K562 (cell line): ENCODE results near the gene LY6G6C. TPM values are rescaled to one million over a fixed set of nuclear protein-coding genes. Genes with fewer than 3 reads are reported as not detected.

Experiments
- ATAC-seq: fragments of 200-7000 bp; cut with Tn5 transposase; 3 replicates; pipeline ENCODE4 v1.9.1; 2020; ENCODE audit warnings: moderate library complexity
- BruUV-seq: library from RNA; stranded (reverse); fragments of 400-500 nt; replicated peaks from 2 replicates; lab custom pipeline; 2021; lab: Mats Ljungman, UMichigan
- CTCF ChIA-PET: fragments of 300-600 bp; formaldehyde crosslinking; extraction: SDS; loops from one replicate; lab custom pipeline; 2021; ENCODE audit warnings: low intra/inter-chr PET ratio; lab: Yijun Ruan, JAX
- POLR2A ChIA-PET: fragments of 300-600, 350-650 bp; sonication (Branson Sonifier 250); formaldehyde crosslinking; extraction: SDS; loops from one replicate; lab custom pipeline; 2021; ENCODE audit warnings: antibody characterized with exemption, inconsistent platforms; lab: Yijun Ruan, JAX
- DNase-seq, 4 experiments: peaks; one replicate each; pipeline versions ENCODE4 v3.0.0 to v3.0.0-alpha.2; 2011 to 2018; ENCODE audit warnings: low spot score in 3 of 4, mixed read lengths in 3 of 4; ENCODE audit errors: extremely low read depth in 1 of 4
- FAIRE-seq: peaks from 2 replicates; lab custom pipeline; 2011; peaks lifted over from hg19 to GRCh38; lab: Jason Lieb, UNC
- H2AFZ ChIP-seq: 2 replicates; pipeline ENCODE4 v1.6.0; 2011; ENCODE audit warnings: low read depth, low read length, control low read depth, inconsistent platforms
- H3K27ac ChIP-seq: fragments of 200-600 bp; 3 replicates; pipeline ENCODE4 v1.8.0; 2011; ENCODE audit warnings: low read depth, mild to moderate bottlenecking, control low read depth, inconsistent platforms, low read length, moderate library complexity, mixed read lengths; ENCODE audit errors: extremely low read depth
- H3K27me3 ChIP-seq, 2 experiments: fragments of 300-600 bp in 1 of 2; 2 replicates in 1 of 2; 3 replicates in 1 of 2; pipeline versions ENCODE4 v1.6.0 to v1.8.0; 2011; ENCODE audit warnings: inconsistent platforms in 2 of 2, low read length in 2 of 2, mild to moderate bottlenecking in 1 of 2, mixed read lengths in 1 of 2, moderate library complexity in 1 of 2; ENCODE audit not compliant: control insufficient read depth in 2 of 2, insufficient read depth in 2 of 2
- H3K36me3 ChIP-seq: fragments of 300-600 bp; 3 replicates; pipeline ENCODE4 v1.8.0; 2011; ENCODE audit warnings: mild to moderate bottlenecking, low read length, inconsistent platforms; ENCODE audit not compliant: control insufficient read depth, insufficient read depth
- H3K4me1 ChIP-seq, 2 experiments: fragments of 200-600 bp in 1 of 2; replicated peaks in 1 of 2; 2 replicates in 1 of 2; 3 replicates in 1 of 2; pipeline versions ENCODE4 v1.5.1 to v1.8.0; 2011; ENCODE audit warnings: inconsistent platforms in 2 of 2, low read length in 2 of 2, mild to moderate bottlenecking in 1 of 2, mixed read lengths in 1 of 2, moderate library complexity in 1 of 2; ENCODE audit not compliant: control insufficient read depth in 2 of 2, insufficient read depth in 2 of 2
- H3K4me2 ChIP-seq: 2 replicates; pipeline ENCODE4 v1.6.1; 2011; ENCODE audit warnings: low read length, control low read depth, inconsistent platforms, mixed read lengths; ENCODE audit not compliant: insufficient read depth
- H3K4me3 ChIP-seq: fragments of 200-600 bp; sonication (generic), shearing (Covaris generic); 2 replicates; pipeline ENCODE4 v1.5.1; 2016; ENCODE audit warnings: control low read depth, inconsistent platforms
- H3K79me2 ChIP-seq: fragments of 200-600 bp; 3 replicates; pipeline ENCODE4 v1.8.0; 2011; ENCODE audit warnings: low read length, inconsistent platforms; ENCODE audit not compliant: control insufficient read depth, insufficient read depth
- H3K9ac ChIP-seq, 2 experiments: 2 replicates each; pipeline versions ENCODE4 v1.6.0 to v1.6.1; 2011; ENCODE audit warnings: low read depth in 2 of 2, low read length in 2 of 2, control low read depth in 1 of 2, inconsistent platforms in 1 of 2, mild to moderate bottlenecking in 1 of 2, mixed read lengths in 1 of 2; ENCODE audit not compliant: insufficient read depth in 1 of 2
- H3K9me1 ChIP-seq: one replicate; pipeline ENCODE4 v1.6.0; 2011; ENCODE audit warnings: inconsistent platforms, mild to moderate bottlenecking, low read length, moderate library complexity; ENCODE audit not compliant: control insufficient read depth, insufficient read depth
- H3K9me3 ChIP-seq: replicated peaks from 2 replicates; pipeline ENCODE4 v1.5.1; 2011; ENCODE audit warnings: low read depth, low read length, inconsistent platforms; ENCODE audit not compliant: control insufficient read depth, insufficient read depth
- H4K20me1 ChIP-seq: replicated peaks from 2 replicates; pipeline ENCODE4 v1.6.1; 2011; ENCODE audit warnings: low read length, inconsistent platforms, mixed read lengths; ENCODE audit not compliant: control insufficient read depth, insufficient read depth
- CHD1 ChIP-seq: fragments of 200-600 bp; sonication (generic); IDR thresholded peaks from one replicate; pipeline ENCODE4 v1.6.1; 2012; ENCODE audit warnings: mild to moderate bottlenecking, moderate library complexity, low read length, inconsistent platforms
- CREB5 ChIP-seq: fragments of 250-450 bp; sonication (Bioruptor Pico); IDR thresholded peaks from 2 replicates; pipeline ENCODE4 v1.5.0; 2020; ENCODE audit warnings: mild to moderate bottlenecking
- FOXA3 ChIP-seq, 2 experiments: fragments of 450-650 bp in 1 of 2; sonication (generic) in 1 of 2; formaldehyde crosslinking; IDR thresholded peaks in 1 of 2; conservative IDR thresholded peaks in 1 of 2; 2 replicates each; pipeline versions ENCODE4 v1.4.0 to v1.8.0; 2020 to 2022; ENCODE audit warnings: mild to moderate bottlenecking in 2 of 2, missing genetic modification reagents in 1 of 2
- HSF4 ChIP-seq: fragments of 250-450 bp; sonication (Bioruptor Pico); IDR thresholded peaks from 2 replicates; pipeline ENCODE4 v2.1.2; 2022; ENCODE audit warnings: mild to moderate bottlenecking, moderate library complexity, borderline replicate concordance
- JUN ChIP-seq, 2 experiments: sonication (generic) in 1 of 2; formaldehyde crosslinking in 1 of 2; IDR thresholded peaks; 2 replicates each; pipeline versions ENCODE4 v1.6.1 to v1.8.0; 2012 to 2022; ENCODE audit warnings: borderline replicate concordance in 2 of 2, mild to moderate bottlenecking in 2 of 2, improper control_type of control experiment in 1 of 2, low read depth in 1 of 2, low read length in 1 of 2, missing genetic modification reagents in 1 of 2
- MBD1 ChIP-seq: fragments of 250-450 bp; sonication (Bioruptor Pico); IDR thresholded peaks from 2 replicates; pipeline ENCODE4 v1.8.0; 2022; ENCODE audit warnings: inconsistent platforms
- MTA2 ChIP-seq: fragments of 450-650 bp; IDR thresholded peaks from 2 replicates; pipeline ENCODE4 v1.6.1; 2016; ENCODE audit warnings: low read depth
- NCOA1 ChIP-seq: fragments of 450-650 bp; IDR thresholded peaks from 2 replicates; pipeline ENCODE4 v1.6.1; 2016; ENCODE audit warnings: low read depth
- ZBTB11 ChIP-seq, 3 experiments: fragments of 200-800 bp in 1 of 3; fragments of 250-450 bp in 1 of 3; fragments of 450-650 bp in 1 of 3; sonication (Bioruptor Pico) in 1 of 3; sonication (Bioruptor generic) in 1 of 3; formaldehyde crosslinking in 1 of 3; IDR thresholded peaks; 2 replicates each; pipeline versions ENCODE4 v1.6.1 to v1.8.0; 2016 to 2022; ENCODE audit warnings: mild to moderate bottlenecking in 2 of 3, missing genetic modification characterization in 2 of 3, missing compliant biosample characterization in 1 of 3, moderate library complexity in 1 of 3
- ZEB2 ChIP-seq: fragments of 450-650 bp; IDR thresholded peaks from 2 replicates; pipeline ENCODE4 v1.6.1; 2016
- ZNF280A ChIP-seq: fragments of 450-650 bp; IDR thresholded peaks from 2 replicates; pipeline ENCODE4 v1.6.1; 2018; ENCODE audit warnings: mild to moderate bottlenecking, low read depth; ENCODE audit not compliant: partially characterized antibody
- WGBS: fragments of 100-300 bp; shearing (Covaris generic); methylation state at CpG from one replicate; pipeline ENCODE4 v1.1.6; 2016; ENCODE audit warnings: low coverage, mixed read lengths; ENCODE audit not compliant: insufficient coverage; ENCODE audit errors: missing lambda C conversion rate; 5-methylcytosine and 5-hydroxymethylcytosine counted together
- in situ Hi-C: fragments of 300-500 bp; cut with MboI; formaldehyde crosslinking; loops from 4 replicates; pipeline ENCODE4 v1.15.0; 2018; ENCODE audit warnings: inconsistent platforms, mixed read lengths
- intact Hi-C: fragments of 100-400 bp; cut with micrococcal nuclease; formaldehyde crosslinking; loops from 2 replicates; pipeline ENCODE4 v1.14.2; 2022
- polyA plus RNA-seq, 8 experiments: library from polyadenylated mRNA; depleted of rRNA in 4 of 8; stranded (reverse) in 5 of 8; unstranded in 3 of 8; fragments of >200 nt; fragmentation: Nextera tagmentation in 2 of 8; fragmentation: Illumina TruSeq in 1 of 8; extraction: Ambion mirVana in 2 of 8; extraction: Trizol in 1 of 8; gene quantifications; 2 replicates each; pipeline versions ENCODE4 v1.2.1 to v1.2.3, GENCODE V29; 2011 to 2014; ENCODE audit warnings: inconsistent platforms in 1 of 8, missing spikeins in 1 of 8
- total RNA-seq, 7 experiments: library from RNA; depleted of rRNA in 6 of 7; stranded (reverse); fragments of >200 nt in 6 of 7; fragmentation: Illumina TruSeq in 2 of 7; extraction: Trizol in 2 of 7; gene quantifications; 2 replicates each; pipeline versions ENCODE4 v1.2.1 to v1.2.3, GENCODE V29; 2011 to 2021; ENCODE audit warnings: low replicate concordance in 1 of 7

The LY6G6C gene
- total and polyA plus RNA-seq, 9 of the 15 experiments (the other 6 are each of a cell fraction or from before 2014, with no cell fraction given), result 0.06 to 0.20 TPM; not detected in 7

GRCh38 chr6:31736021-31736767 is 14.6 kb upstream of the LY6G6C start, which contains the start of gene CLIC1:
Gene CLIC1, minus strand, starts transcription at chr6:31736530. Its CDS starts 230 bp downstream, at chr6:31736300.
- ChIA-PET POLR2A (interaction anchor here (0.5 to 13.1 kb wide), 32 partner anchors 9 to 349 kb away, joined by 3 to 236 read pairs (median 6); partner anchors contain the start of genes ABHD16A, BAG6, C6orf47 and CSNK2B), CTCF (no interaction called here)
- Histone ChIP-seq H3K9me3 (no peaks in the 10 kb centered on the region), H3K27ac (peak within 1 kb of the TSS; percentile 95), H3K9me1 (no peaks in the 10 kb centered on the region), H3K4me3 (peak within 1 kb of the TSS; percentile 77), H3K36me3 (peaks cover 50% of the 10 kb centered on the region), H3K9ac (peak within 1 kb of the TSS; percentile 99), H3K4me1 (peaks cover 46 to 54% of the 10 kb centered on the region in 2 experiments), H3K27me3 (no peaks in the 10 kb centered on the region), H3K79me2 (peaks cover 87% of the 10 kb centered on the region), H3K4me2 (peak within 1 kb of the TSS; percentile 100), H4K20me1 (peaks cover 24% of the 10 kb centered on the region), H2AFZ (peak within 1 kb of the TSS; percentile 73)
- FAIRE-seq, result peak; percentile 89
- intact Hi-C loops (loop anchor here (10.0 kb wide), 1 partner anchor 239 kb away; the partner anchor contains the start of gene DXO), in situ Hi-C loops (no loop called here)
- ATAC-seq, result peak; percentile 71
- TSS peak; percentile 59 for BruUV-seq
- peak; percentile 97 to 99 (median 98) for DNase-seq
- WGBS, result 1% methylated on average over 24 of the region's 24 CpGs
- TF ChIP-seq MBD1 (no peak), HSF4 (CRISPR knock-in tag) (no peak), NCOA1 (no peak), JUN (IDR thresholded peaks at IDR 0.05; ENCODE audit: borderline replicate concordance, low read depth, low read length) (peak; percentile 97), JUN (CRISPR knock-in tag; IDR thresholded peaks at IDR 0.05; ENCODE audit: borderline replicate concordance) (no peak), ZNF280A (no peak), CREB5 (CRISPR knock-in tag) (no peak; the same call in 1 of the 2 replicates), ZEB2 (no peak), CHD1 (peak; percentile 97), FOXA3 (CRISPR knock-in tag; conservative IDR thresholded peaks at IDR 0.05 in 1 of 2, IDR thresholded peaks at IDR 0.05 in 1 of 2) (no peak), ZBTB11 (CRISPR knock-in tag; IDR thresholded peaks at IDR 0.05) (peak in 1 of 3 experiments; percentile 35; a peak in 1 of 6 replicates), MTA2 (no peak)
